Muscle of leg (tissue), 11 donors: ENCODE data around the gene FGFR3. TPM values are rescaled to one million over a fixed set of nuclear protein-coding genes. Genes with fewer than 3 reads are reported as not detected.

Source experiments
- DNase-seq: peaks from one replicate; pipeline ENCODE4 v3.0.0; 2013
- H3K27ac ChIP-seq: one replicate; pipeline ENCODE4 v1.5.1; 2013; ENCODE audit warnings: mild to moderate bottlenecking, low read length, control low read depth
- H3K27me3 ChIP-seq: one replicate; pipeline ENCODE4 v1.6.1; 2013; ENCODE audit warnings: low read length; ENCODE audit not compliant: control insufficient read depth, insufficient read depth
- H3K36me3 ChIP-seq: one replicate; pipeline ENCODE4 v1.6.1; 2013; ENCODE audit warnings: low read length; ENCODE audit not compliant: control insufficient read depth, insufficient read depth
- H3K4me1 ChIP-seq: one replicate; pipeline ENCODE4 v1.6.1; 2013; ENCODE audit warnings: low read length; ENCODE audit not compliant: control insufficient read depth, insufficient read depth
- H3K4me3 ChIP-seq: one replicate; pipeline ENCODE4 v1.5.1; 2013; ENCODE audit warnings: low read length, control low read depth
- H3K9me3 ChIP-seq: replicated peaks from 2 replicates; pipeline ENCODE4 v1.6.1; 2013; ENCODE audit warnings: low read depth, low read length; ENCODE audit not compliant: control insufficient read depth
- WGBS: methylation state at CpG from one replicate; pipeline ENCODE4 v1.1.5; 2013; ENCODE audit warnings: missing lambda C conversion rate; ENCODE audit not compliant: insufficient coverage; 5-methylcytosine and 5-hydroxymethylcytosine counted together
- polyA plus RNA-seq, 8 donors: library from polyadenylated mRNA; unstranded; fragments of 120-200 nt; gene quantifications; one replicate each; pipeline versions ENCODE4 v1.2.1 to v1.2.3, GENCODE V29; 2013; ENCODE audit warnings: inconsistent platforms in 1 of 8, low replicate concordance in 1 of 8; ENCODE audit not compliant: insufficient read length in 8 of 8, insufficient read depth in 1 of 8
- total RNA-seq: library from RNA; stranded (reverse); fragments of 120-200 nt; gene quantifications from one replicate; pipeline ENCODE4 v1.2.4, GENCODE V29; 2013

Gene FGFR3
- total and polyA plus RNA-seq, 9 donors = 0.89 to 14.0 (median 1.4) TPM

DNA sequence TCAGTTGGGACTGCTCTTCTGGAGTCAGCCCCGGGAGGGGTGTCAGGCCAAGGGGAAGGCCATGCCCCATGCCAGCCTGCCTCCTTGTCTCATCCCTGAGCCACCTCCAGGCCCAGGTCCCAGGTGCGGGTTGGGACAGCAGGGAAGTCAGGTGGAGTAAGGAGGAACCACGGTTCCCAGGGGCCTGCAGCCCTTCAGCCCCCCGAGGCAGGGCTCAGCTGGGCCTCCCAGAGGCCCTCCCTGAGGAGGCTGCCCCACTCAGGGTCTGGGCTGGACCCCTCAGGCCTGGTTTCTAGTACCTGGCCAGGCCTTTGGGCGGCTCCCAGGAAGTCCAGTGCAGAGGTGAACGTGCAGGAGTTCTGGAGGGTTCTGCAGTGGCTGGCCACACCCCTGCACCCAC is 23.4 kb upstream of the FGFR3 start:
- no peak overlapping the region for H3K4me3 ChIP-seq
- peaks cover 38% of the 10 kb centered on the region for H3K27me3 ChIP-seq
- H3K9me3 ChIP-seq = no peaks in the 10 kb centered on the region
- H3K4me1 ChIP-seq = peaks cover 43% of the 10 kb centered on the region
- WGBS = 81% methylated on average over 4 of the region's 6 CpGs
- no peak for DNase-seq
- H3K27ac ChIP-seq = no peak overlapping the region
- H3K36me3 ChIP-seq = no peaks in the 10 kb centered on the region

GRCh38 chr4:1770245-1770644 is 22.8 kb upstream of the FGFR3 start:
- peaks cover 35% of the 10 kb centered on the region for H3K27me3 ChIP-seq

GRCh38 chr4:1770791-1771231 is 22.3 kb upstream of the FGFR3 start:
- Histone ChIP-seq H3K27me3 (peaks cover 33% of the 10 kb centered on the region), H3K9me3 (no peaks in the 10 kb centered on the region), H3K36me3 (no peaks in the 10 kb centered on the region), H3K4me3 (no peak overlapping the region), H3K4me1 (peaks cover 43% of the 10 kb centered on the region), H3K27ac (no peak overlapping the region)
- DNase-seq = no peak
- 74% methylated on average over 10 of the region's 11 CpGs for WGBS

More at GRCh38 chr4:1770245-1770644, 22.8 kb upstream of the FGFR3 start:
- H3K27ac ChIP-seq = no peak overlapping the region
- no peaks in the 10 kb centered on the region for H3K9me3 ChIP-seq
- H3K4me3 ChIP-seq = no peak overlapping the region
- no peaks in the 10 kb centered on the region for H3K36me3 ChIP-seq
- 15% methylated on average over 21 of the region's 33 CpGs for WGBS
- H3K4me1 ChIP-seq = peaks cover 43% of the 10 kb centered on the region
- DNase-seq = no peak

DNA sequence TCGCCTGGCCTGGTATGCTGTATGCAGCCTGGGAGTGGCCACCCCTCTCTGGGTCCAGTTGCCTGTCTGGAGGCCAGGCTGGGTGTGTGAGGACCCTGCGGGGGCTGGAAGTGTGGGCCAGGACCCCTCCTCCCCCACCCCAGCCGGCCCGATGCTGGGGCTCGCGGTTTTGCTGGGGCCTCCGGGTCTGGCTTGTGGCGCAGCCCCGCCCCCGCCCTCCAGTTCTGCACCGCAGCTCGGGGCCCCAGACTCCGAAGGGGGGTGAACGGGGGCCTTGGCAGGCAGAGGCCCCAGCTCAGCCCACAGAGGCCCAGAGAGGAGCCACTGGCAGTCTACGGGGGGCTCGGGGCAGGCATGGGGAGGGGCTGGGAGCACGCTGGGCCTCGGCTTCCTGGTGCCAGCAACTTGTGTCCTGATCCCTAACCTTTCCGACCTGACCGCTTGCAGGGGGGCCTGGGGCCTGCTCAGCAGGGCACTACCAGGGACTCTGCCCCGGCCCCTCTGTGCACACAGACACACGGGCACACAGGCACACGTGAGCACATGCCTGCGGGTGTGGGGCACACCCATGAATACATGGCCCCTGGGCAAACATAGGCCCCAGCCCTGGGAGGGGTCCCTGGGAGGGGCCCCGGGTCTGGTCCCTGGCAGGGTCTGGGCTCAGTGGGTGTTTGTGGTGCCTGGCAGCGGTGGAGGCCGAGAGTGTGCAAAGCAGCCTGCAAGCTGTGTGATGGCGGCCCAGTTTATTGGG is 21.4 kb upstream of the FGFR3 start:
- 50% methylated on average over 17 of the region's 28 CpGs for WGBS

DNA sequence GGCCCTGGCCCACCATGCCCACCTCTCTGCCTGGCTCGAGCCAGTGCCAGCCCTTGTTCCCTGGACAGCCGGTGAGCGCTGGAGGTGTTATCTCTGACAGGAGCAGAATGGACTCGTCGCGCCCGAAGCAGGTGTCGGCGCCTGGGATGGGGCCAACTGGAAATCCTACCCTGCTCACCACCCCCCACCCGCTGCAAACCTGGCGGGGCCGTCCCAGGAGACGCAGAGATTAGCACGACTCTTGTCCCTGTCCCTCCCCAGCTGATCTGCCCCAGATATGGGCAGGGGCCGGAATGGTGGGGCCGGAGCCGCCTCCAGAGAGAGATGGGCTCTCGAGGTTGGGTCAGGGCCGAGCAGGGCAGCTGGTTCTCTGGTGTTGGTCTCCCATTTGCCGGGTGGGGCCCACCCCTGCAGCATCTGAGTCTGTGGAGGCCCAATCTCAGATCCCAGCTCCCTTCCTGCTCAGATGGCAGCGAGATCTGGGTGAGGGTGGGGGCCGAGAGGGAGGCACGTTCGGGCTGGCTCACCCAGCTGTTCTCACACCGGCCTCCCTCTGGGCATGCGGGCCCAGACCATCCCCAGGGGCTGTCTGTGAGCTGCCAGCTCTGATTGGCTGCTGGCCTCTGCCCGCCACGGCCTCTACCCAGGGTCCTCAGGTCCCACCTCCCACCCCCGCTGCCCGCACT is 20.1 kb upstream of the FGFR3 start:
- peaks cover 40% of the 10 kb centered on the region for H3K4me1 ChIP-seq
- no peaks in the 10 kb centered on the region for H3K9me3 ChIP-seq
- WGBS = 68% methylated on average over 16 of the region's 30 CpGs
- H3K27me3 ChIP-seq = peaks cover 23% of the 10 kb centered on the region
- H3K27ac ChIP-seq = no peak overlapping the region
- no peaks in the 10 kb centered on the region for H3K36me3 ChIP-seq
- H3K4me3 ChIP-seq = no peak overlapping the region
- DNase-seq = peak; percentile 33

More for the DNA sequence above, 21.4 kb upstream of the FGFR3 start:
- no peaks in the 10 kb centered on the region for H3K36me3 ChIP-seq
- DNase-seq = no peak
- no peak overlapping the region for H3K27ac ChIP-seq
- no peaks in the 10 kb centered on the region for H3K9me3 ChIP-seq
- H3K27me3 ChIP-seq = peaks cover 26% of the 10 kb centered on the region
- peaks cover 39% of the 10 kb centered on the region for H3K4me1 ChIP-seq
- no peak overlapping the region for H3K4me3 ChIP-seq

- H3K27me3 ChIP-seq = peaks cover 15% of the 10 kb centered on the region
- 82% methylated on average over 7 of the region's 10 CpGs for WGBS
- H3K27ac ChIP-seq = no peak overlapping the region
- no peaks in the 10 kb centered on the region for H3K9me3 ChIP-seq
- H3K4me3 ChIP-seq = no peak overlapping the region
- peaks cover 42% of the 10 kb centered on the region for H3K4me1 ChIP-seq
- DNase-seq = no peak
- H3K36me3 ChIP-seq = no peaks in the 10 kb centered on the region
These were observed 19.3 kb upstream of the FGFR3 start for GRCh38 chr4:1773754-1774153.

GRCh38 chr4:1775731-1776500 is 17.2 kb upstream of the FGFR3 start:
- Histone ChIP-seq H3K4me3 (no peak overlapping the region), H3K36me3 (no peaks in the 10 kb centered on the region), H3K4me1 (peaks cover 46% of the 10 kb centered on the region), H3K27ac (no peak overlapping the region), H3K9me3 (no peaks in the 10 kb centered on the region), H3K27me3 (peaks cover 4% of the 10 kb centered on the region)
- no peak for DNase-seq
- WGBS = 75% methylated on average over 18 of the region's 23 CpGs

GRCh38 chr4:1776521-1777161 is 16.5 kb upstream of the FGFR3 start:
- H3K27me3 ChIP-seq = no peaks in the 10 kb centered on the region
- WGBS = 82% methylated on average over 19 of the region's 24 CpGs
- H3K4me1 ChIP-seq = peaks cover 42% of the 10 kb centered on the region
- H3K9me3 ChIP-seq = no peaks in the 10 kb centered on the region
- no peaks in the 10 kb centered on the region for H3K36me3 ChIP-seq
- H3K4me3 ChIP-seq = no peak overlapping the region
- DNase-seq = no peak
- no peak overlapping the region for H3K27ac ChIP-seq

- no peaks in the 10 kb centered on the region for H3K36me3 ChIP-seq
- 17% methylated on average over 23 of the region's 27 CpGs for WGBS
These were observed 15.1 kb upstream of the FGFR3 start for GRCh38 chr4:1777822-1778641.

More at GRCh38 chr4:1777822-1778641, 15.1 kb upstream of the FGFR3 start:
- peaks cover 33% of the 10 kb centered on the region for H3K4me1 ChIP-seq
- no peaks in the 10 kb centered on the region for H3K9me3 ChIP-seq
- DNase-seq = no peak
- no peak overlapping the region for H3K27ac ChIP-seq
- H3K27me3 ChIP-seq = no peaks in the 10 kb centered on the region
- H3K4me3 ChIP-seq = no peak overlapping the region
